ENCODE measurements around the gene NOC2L. TPM values are rescaled to one million over a fixed set of nuclear protein-coding genes. Genes with fewer than 3 reads are reported as not detected.

Gene NOC2L
- total and polyA plus RNA-seq, 9 of the 15 experiments (the other 6 are each of a cell fraction or from before 2014, with no cell fraction given): 4.0 to 410 (median 200) TPM

DNA sequence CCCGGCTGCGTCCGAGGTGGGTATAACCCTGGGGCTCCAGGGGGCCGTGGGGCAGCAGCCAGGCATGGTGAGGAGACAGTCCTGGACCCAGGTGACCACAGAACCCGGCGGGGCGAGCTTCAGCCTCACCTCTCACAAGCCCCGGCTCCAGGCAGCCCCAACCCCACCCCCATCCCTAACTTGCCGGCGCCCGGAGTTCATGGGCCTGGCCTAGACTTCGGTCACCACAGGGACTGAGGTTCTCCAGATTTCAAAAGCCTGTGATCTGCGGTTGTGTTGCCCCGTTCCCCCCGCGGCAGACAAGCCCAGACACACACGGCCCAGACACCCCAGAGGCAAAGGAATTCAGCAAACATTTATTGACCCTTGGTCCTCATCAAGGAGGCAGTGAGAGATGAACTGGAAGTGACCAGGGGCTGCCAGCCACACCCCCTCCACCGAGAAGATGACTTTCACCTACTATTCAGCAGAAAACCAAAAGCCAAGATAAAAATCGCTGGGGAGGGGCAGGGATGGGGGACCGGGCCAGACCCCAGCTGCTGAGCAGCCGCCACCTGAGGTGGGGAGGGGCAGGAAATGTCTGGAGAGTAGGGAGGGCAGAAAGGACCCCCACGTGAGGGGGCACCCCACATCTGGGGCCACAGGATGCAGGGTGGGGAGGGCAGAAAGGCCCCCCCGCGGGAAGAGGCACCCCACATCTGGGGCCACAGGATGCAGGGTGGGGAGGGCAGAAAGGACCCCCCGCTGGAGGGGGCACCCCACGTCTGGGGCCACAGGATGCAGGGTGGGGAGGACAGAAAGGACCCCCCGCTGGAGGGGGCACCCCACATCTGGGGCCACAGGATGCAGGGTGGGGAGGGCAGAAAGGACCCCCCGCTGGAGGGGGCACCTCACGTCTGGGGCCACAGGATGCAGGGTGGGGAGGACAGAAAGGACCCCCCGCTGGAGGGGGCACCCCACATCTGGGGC, 36.9 kb upstream of the NOC2L start:
- DNase-seq (ENCODE audit: extremely low read depth in 1 of 4, low spot score in 3 of 4) (peak in 1 of 4 experiments; percentile 16), ATAC-seq (no peak), FAIRE-seq (no peak)
- TF ChIP-seq POLR2G (IDR thresholded peaks at IDR 0.05; ENCODE audit: low read depth, low read length): peak; percentile 37; the same call in 1 of the 2 replicates
- no peak for TF ChIP-seq HNRNPUL1 (IDR thresholded peaks at IDR 0.05; ENCODE audit: low read length)
- no peak for TF ChIP-seq HNRNPH1 (optimal IDR thresholded peaks at IDR 0.05; ENCODE audit: low read depth, low read length)
- 0 out of 2 replicates have a peak, but pooled peaks have one; percentile 35 for TF ChIP-seq ZBTB7A (IDR thresholded peaks at IDR 0.05; ENCODE audit: borderline replicate concordance, control insufficient read depth, low read depth, low read length)
- TF ChIP-seq ZNF217 (CRISPR knock-in tag; IDR thresholded peaks at IDR 0.05): no peak
- TF ChIP-seq VEZF1 (CRISPR knock-in tag; IDR thresholded peaks at IDR 0.05): peak; percentile 26; the same call in 1 of the 2 replicates
- no peak for TF ChIP-seq ZNF444 (CRISPR knock-in tag; IDR thresholded peaks at IDR 0.05)
- TF ChIP-seq NFE2L1 (tag; IDR thresholded peaks at IDR 0.05; ENCODE audit: borderline replicate concordance, low read depth): no peak
- Histone ChIP-seq H3K4me1 (replicated peaks in 1 of 2; ENCODE audit: control insufficient read depth in 2 of 2, insufficient read depth in 2 of 2, low read length in 2 of 2) (peaks cover 3 to 59% of the 10 kb centered on the region in 2 experiments; a peak in 4 of 5 replicates), H3K9me1 (ENCODE audit: control insufficient read depth, insufficient read depth, low read length) (no peaks in the 10 kb centered on the region), H3K27me3 (ENCODE audit: control insufficient read depth in 2 of 2, insufficient read depth in 2 of 2, low read length in 2 of 2) (peaks cover 0 to 8% of the 10 kb centered on the region in 2 experiments; a peak in 2 of 5 replicates), H2AFZ (ENCODE audit: low read depth, low read length) (no peak overlapping the region), H3K9ac (ENCODE audit: insufficient read depth in 1 of 2, low read depth in 2 of 2, low read length in 2 of 2) (no peak overlapping the region), H3K9me3 (replicated peaks; ENCODE audit: control insufficient read depth, insufficient read depth, low read depth, low read length) (no peaks in the 10 kb centered on the region), H3K27ac (ENCODE audit: extremely low read depth, low read depth, low read length) (no peak overlapping the region), H3K4me2 (ENCODE audit: insufficient read depth, low read length) (no peak overlapping the region), H3K4me3 (no peak overlapping the region), H3K79me2 (ENCODE audit: control insufficient read depth, insufficient read depth, low read length) (peaks cover 8% of the 10 kb centered on the region; the same call in 2 of the 3 replicates), H3K36me3 (ENCODE audit: control insufficient read depth, insufficient read depth, low read length) (no peaks in the 10 kb centered on the region), H4K20me1 (replicated peaks; ENCODE audit: control insufficient read depth, insufficient read depth, low read length) (peaks cover 9% of the 10 kb centered on the region; the same call in 1 of the 2 replicates)
- WGBS (ENCODE audit: insufficient coverage, low coverage, missing lambda C conversion rate): 11% methylated on average over 25 of the region's 30 CpGs
- in situ Hi-C loops (cut with MboI): no loop called here
- POLR2A ChIA-PET: interaction anchor here (0.7 to 1.9 kb wide), 4 partner anchors 9 to 13 kb away, joined by 4 to 8 read pairs (median 6); partner anchors contain the start of gene PERM1
- no TSS peak for BruUV-seq (replicated peaks)
- CTCF ChIA-PET (ENCODE audit: low intra/inter-chr PET ratio): no interaction called here
- intact Hi-C loops (cut with micrococcal nuclease): no loop called here
